Hematopoietic multipotent progenitor cell treated with erythropoietin and hydrocortisone succinate and interleukin-3 and kit ligand, for 17 days (in vitro differentiated cells): Measurements from ENCODE around the gene HRH1.
"Not testable (repeated sequence)": the region's sequence is repeated elsewhere in the genome, so short reads cannot be mapped to it uniquely, and the experiment has no call there.

Experiments
- DNase-seq: peaks from one replicate; pipeline ENCODE4 v3.0.0-alpha.2; 2015; ENCODE audit warnings: low spot score

HRH1 gene

GRCh38 chr3:11143476-11143875, 10.8 kb upstream of the HRH1 start:
- no peak for DNase-seq

- DNase-seq: no peak
Measured at GRCh38 chr3:11144996-11145395, 9.3 kb upstream of the HRH1 start.

- no peak for DNase-seq
Measured at GRCh38 chr3:11145888-11146287, 8.4 kb upstream of the HRH1 start.

GRCh38 chr3:11146773-11147660, 7.3 kb upstream of the HRH1 start:
- DNase-seq: no peak

- DNase-seq: no peak
Measured at GRCh38 chr3:11150256-11150655, 4.0 kb upstream of the HRH1 start.

- no peak for DNase-seq
Measured at GRCh38 chr3:11152301-11152700, 2.0 kb upstream of the HRH1 start.

- DNase-seq: no peak
Measured at GRCh38 chr3:11154953-11155325, 646 bp downstream of the HRH1 start.

- DNase-seq: no peak
Measured at GRCh38 chr3:11155341-11156025, 1.2 kb downstream of the HRH1 start.

- DNase-seq: no peak
Measured at GRCh38 chr3:11156026-11156410, 1.7 kb downstream of the HRH1 start.

- DNase-seq: no peak
Measured at GRCh38 chr3:11157421-11157820, 3.1 kb downstream of the HRH1 start.

GRCh38 chr3:11159421-11159904, 5.2 kb downstream of the HRH1 start:
- DNase-seq: no peak

- no peak for DNase-seq
Measured at GRCh38 chr3:11161666-11162065, 7.4 kb downstream of the HRH1 start.

GRCh38 chr3:11162401-11163345, 8.4 kb downstream of the HRH1 start:
- DNase-seq: no peak

GRCh38 chr3:11164607-11165006, 10.3 kb downstream of the HRH1 start:
- no peak for DNase-seq

- DNase-seq: no peak
Measured at GRCh38 chr3:11165476-11165875, 11.2 kb downstream of the HRH1 start.

GRCh38 chr3:11166807-11167400, 12.6 kb downstream of the HRH1 start:
- DNase-seq: not testable (repeated sequence)

GRCh38 chr3:11167590-11167989, 13.3 kb downstream of the HRH1 start:
- DNase-seq: no peak

GRCh38 chr3:11168406-11168805, 14.1 kb downstream of the HRH1 start:
- no peak for DNase-seq

- DNase-seq: no peak
Measured at GRCh38 chr3:11168881-11169805, 14.8 kb downstream of the HRH1 start.

- DNase-seq: no peak
Measured at GRCh38 chr3:11170052-11170770, 15.9 kb downstream of the HRH1 start.
